Mononuclear cell (primary cell): Measurements from ENCODE around the gene BCAS3. TPM values are rescaled to one million over a fixed set of nuclear protein-coding genes. Genes with fewer than 3 reads are reported as not detected.

Experiments
- H3K27me3 ChIP-seq: 2 replicates; pipeline ENCODE4 v1.6.0; 2011; ENCODE audit warnings: low read length, control low read depth; ENCODE audit not compliant: insufficient read depth
- H3K4me1 ChIP-seq: 2 replicates; pipeline ENCODE4 v1.5.1; 2011; ENCODE audit warnings: mild to moderate bottlenecking, low read length, control low read depth; ENCODE audit not compliant: insufficient read depth
- H3K4me3 ChIP-seq: 2 replicates; pipeline ENCODE4 v1.5.1; 2011; ENCODE audit warnings: mild to moderate bottlenecking, low read length, moderate library complexity
- H3K9me3 ChIP-seq: 2 replicates; pipeline ENCODE4 v1.5.1; 2011; ENCODE audit warnings: low read depth, mild to moderate bottlenecking, control low read depth, low read length
- total RNA-seq: library from RNA; depleted of rRNA; stranded (reverse); fragments of >200 nt; gene quantifications from one replicate; pipeline ENCODE4 v1.2.3, GENCODE V29; 2012

The BCAS3 gene
- total RNA-seq, 1 donor: 23.9 TPM

GRCh38 chr17:61330174-61331150, 652.8 kb downstream of the BCAS3 start:
- Histone ChIP-seq H3K4me3 (no peak overlapping the region), H3K27me3 (no peaks in the 10 kb centered on the region), H3K4me1 (no peaks in the 10 kb centered on the region), H3K9me3 (no peaks in the 10 kb centered on the region)

- no peaks in the 10 kb centered on the region for H3K9me3 ChIP-seq
- H3K4me1 ChIP-seq: no peaks in the 10 kb centered on the region
- no peaks in the 10 kb centered on the region for H3K27me3 ChIP-seq
- no peak overlapping the region for H3K4me3 ChIP-seq
Observed at GRCh38 chr17:61331178-61331577, 653.5 kb downstream of the BCAS3 start.

GRCh38 chr17:61331886-61332285, 654.2 kb downstream of the BCAS3 start:
- H3K9me3 ChIP-seq: no peaks in the 10 kb centered on the region
- H3K4me1 ChIP-seq: no peaks in the 10 kb centered on the region
- no peak overlapping the region for H3K4me3 ChIP-seq
- H3K27me3 ChIP-seq: no peaks in the 10 kb centered on the region

- no peak overlapping the region for H3K4me3 ChIP-seq
- H3K9me3 ChIP-seq: no peaks in the 10 kb centered on the region
- no peaks in the 10 kb centered on the region for H3K27me3 ChIP-seq
Observed at GRCh38 chr17:61333136-61333535, 655.5 kb downstream of the BCAS3 start.

GRCh38 chr17:61334673-61335072, 657.0 kb downstream of the BCAS3 start:
- Histone ChIP-seq H3K27me3 (no peaks in the 10 kb centered on the region), H3K4me3 (no peak overlapping the region), H3K9me3 (no peaks in the 10 kb centered on the region), H3K4me1 (no peaks in the 10 kb centered on the region)

More at GRCh38 chr17:61333136-61333535, 655.5 kb downstream of the BCAS3 start:
- no peaks in the 10 kb centered on the region for H3K4me1 ChIP-seq

- no peak overlapping the region for H3K4me3 ChIP-seq
Observed at GRCh38 chr17:61335105-61335844, 657.6 kb downstream of the BCAS3 start.

GRCh38 chr17:61335845-61336655, 658.4 kb downstream of the BCAS3 start:
- no peaks in the 10 kb centered on the region for H3K27me3 ChIP-seq
- no peaks in the 10 kb centered on the region for H3K9me3 ChIP-seq
- H3K4me3 ChIP-seq: no peak overlapping the region
- no peaks in the 10 kb centered on the region for H3K4me1 ChIP-seq

More at GRCh38 chr17:61335105-61335844, 657.6 kb downstream of the BCAS3 start:
- H3K27me3 ChIP-seq: no peaks in the 10 kb centered on the region
- H3K9me3 ChIP-seq: no peaks in the 10 kb centered on the region
- no peaks in the 10 kb centered on the region for H3K4me1 ChIP-seq

GRCh38 chr17:61337290-61337689, 659.6 kb downstream of the BCAS3 start:
- Histone ChIP-seq H3K4me1 (no peaks in the 10 kb centered on the region), H3K27me3 (no peaks in the 10 kb centered on the region), H3K9me3 (no peaks in the 10 kb centered on the region), H3K4me3 (no peak overlapping the region)

GRCh38 chr17:61338000-61338798, 660.5 kb downstream of the BCAS3 start:
- no peaks in the 10 kb centered on the region for H3K9me3 ChIP-seq
- no peak overlapping the region for H3K4me3 ChIP-seq
- H3K27me3 ChIP-seq: no peaks in the 10 kb centered on the region
- no peaks in the 10 kb centered on the region for H3K4me1 ChIP-seq

- no peaks in the 10 kb centered on the region for H3K4me1 ChIP-seq
- no peaks in the 10 kb centered on the region for H3K27me3 ChIP-seq
- no peak overlapping the region for H3K4me3 ChIP-seq
- H3K9me3 ChIP-seq: no peaks in the 10 kb centered on the region
Observed at GRCh38 chr17:61338874-61339478, 661.3 kb downstream of the BCAS3 start.

GRCh38 chr17:61340431-61341209, 663.0 kb downstream of the BCAS3 start:
- H3K4me1 ChIP-seq: no peaks in the 10 kb centered on the region

GRCh38 chr17:61343576-61343975, 665.9 kb downstream of the BCAS3 start:
- Histone ChIP-seq H3K27me3 (no peaks in the 10 kb centered on the region), H3K9me3 (no peaks in the 10 kb centered on the region), H3K4me3 (no peak overlapping the region), H3K4me1 (no peaks in the 10 kb centered on the region)

More at GRCh38 chr17:61340431-61341209, 663.0 kb downstream of the BCAS3 start:
- no peaks in the 10 kb centered on the region for H3K9me3 ChIP-seq
- H3K4me3 ChIP-seq: no peak overlapping the region
- no peaks in the 10 kb centered on the region for H3K27me3 ChIP-seq

- H3K9me3 ChIP-seq: no peaks in the 10 kb centered on the region
- H3K4me1 ChIP-seq: no peaks in the 10 kb centered on the region
- no peak overlapping the region for H3K4me3 ChIP-seq
- no peaks in the 10 kb centered on the region for H3K27me3 ChIP-seq
Observed at GRCh38 chr17:61345061-61345460, 667.4 kb downstream of the BCAS3 start.
